Activated CD4-positive, alpha-beta memory T cell treated with anti-CD3 and anti-CD28 coated beads, Interleukin-2, amount 10 ng/mL, durations not matched to agents 7 days and 5 days (primary cell): ENCODE data around the gene TWNK. TPM values are rescaled to one million over a fixed set of nuclear protein-coding genes. Genes with fewer than 3 reads are reported as not detected.
A peak's percentile ranks its signal among the peaks of the same experiment; 100 is the strongest.

Experiments used
- CTCF ChIA-PET: fragments of 350-600 bp; sonication (Branson Sonifier 250); formaldehyde crosslinking; loops from one replicate; lab custom pipeline; 2021; ENCODE audit warnings: antibody characterized with exemption, inconsistent platforms; lab: Charles Lee
- POLR2A ChIA-PET: fragments of 350-600 bp; sonication (Branson Sonifier 250); formaldehyde crosslinking; loops from one replicate; lab custom pipeline; 2021; ENCODE audit warnings: antibody characterized with exemption; lab: Charles Lee
- DNase-seq: peaks from one replicate; pipeline ENCODE4 v3.0.0-alpha.2; 2020
- H3K27ac Mint-ChIP-seq: one replicate; pipeline ENCODE4 v1.8.0; 2021; ENCODE audit warnings: mild to moderate bottlenecking, mixed read lengths
- H3K27me3 Mint-ChIP-seq: one replicate; pipeline ENCODE4 v1.8.0; 2021; ENCODE audit warnings: mixed read lengths
- H3K36me3 Mint-ChIP-seq: one replicate; pipeline ENCODE4 v1.8.0; 2021; ENCODE audit warnings: low read depth, mixed read lengths
- H3K4me1 Mint-ChIP-seq: one replicate; pipeline ENCODE4 v1.8.0; 2021; ENCODE audit warnings: mixed read lengths
- H3K4me3 Mint-ChIP-seq: one replicate; pipeline ENCODE4 v1.8.0; 2021; ENCODE audit warnings: mild to moderate bottlenecking, mixed read lengths
- H3K9me3 Mint-ChIP-seq: one replicate; pipeline ENCODE4 v1.8.0; 2021; ENCODE audit warnings: mixed read lengths
- total RNA-seq, 2 experiments: library from RNA; stranded (reverse); gene quantifications; one replicate each; pipeline ENCODE4 v1.2.3, GENCODE V29; 2021

TWNK gene
- total RNA-seq, 2 experiments from 2014 or later = 6.4 to 7.1 TPM

- peaks cover 35% of the 10 kb centered on the region for H3K36me3 Mint-ChIP-seq
- DNase-seq = no peak
- no peak overlapping the region for H3K4me3 Mint-ChIP-seq
- H3K27me3 Mint-ChIP-seq = peaks cover 10% of the 10 kb centered on the region
- POLR2A ChIA-PET = interaction anchor here (1.1 to 6.0 kb wide), 4 partner anchors 10 to 26 kb away, joined by 3 to 44 read pairs (median 20); partner anchors contain the start of genes KAZALD1, PDZD7 and SFXN3
- CTCF ChIA-PET = interaction anchor here (0.6 to 22.6 kb wide), 15 partner anchors 9 to 762 kb away, joined by 3 to 515 read pairs (median 5); partner anchors contain the start of genes KAZALD1, PDZD7 and SFXN3
- H3K4me1 Mint-ChIP-seq = peaks cover 27% of the 10 kb centered on the region
- no peaks in the 10 kb centered on the region for H3K9me3 Mint-ChIP-seq
- H3K27ac Mint-ChIP-seq = no peak overlapping the region
These were observed 53.5 kb downstream of the TWNK start for GRCh38 chr10:101040851-101041250.

DNA sequence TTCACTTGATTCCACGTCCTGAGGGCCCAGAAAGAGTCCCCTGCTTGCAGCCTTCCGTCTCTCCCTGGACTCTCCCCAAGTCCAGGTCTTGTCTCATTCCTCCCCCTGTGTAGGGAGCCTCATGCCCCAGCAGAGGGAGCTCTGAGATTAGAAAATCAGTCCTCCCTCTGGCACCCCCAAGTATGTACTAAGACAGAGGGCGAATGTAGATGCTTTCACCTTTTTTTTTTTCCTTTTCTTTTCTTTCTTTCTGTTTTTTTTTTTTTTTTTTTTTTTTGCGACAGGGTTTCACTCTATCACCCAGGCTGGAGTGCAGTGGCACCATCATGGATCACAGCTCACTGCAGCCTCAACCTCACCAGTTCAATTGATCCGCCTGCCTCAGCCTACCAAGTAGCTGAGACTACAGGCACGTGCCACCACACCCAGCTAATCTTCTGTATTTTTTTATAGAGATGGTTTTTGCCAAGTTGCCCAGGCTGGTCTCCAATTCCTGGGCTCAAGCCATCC lies 54.0 kb downstream of the TWNK start:
- Mint-ChIP-seq H3K4me3 (no peak overlapping the region), H3K27ac (no peak overlapping the region), H3K9me3 (no peaks in the 10 kb centered on the region), H3K27me3 (peaks cover 12% of the 10 kb centered on the region), H3K36me3 (peaks cover 30% of the 10 kb centered on the region), H3K4me1 (peaks cover 27% of the 10 kb centered on the region)
- POLR2A ChIA-PET = interaction anchor here (1.1 to 6.0 kb wide), 5 partner anchors 9 to 25 kb away, joined by 3 to 44 read pairs (median 5); partner anchors contain the start of genes KAZALD1, PDZD7 and SFXN3
- CTCF ChIA-PET = interaction anchor here (0.6 to 22.6 kb wide), 16 partner anchors 9 to 762 kb away, joined by 3 to 515 read pairs (median 5); partner anchors contain the start of genes KAZALD1, PDZD7 and SFXN3
- peak; percentile 75 for DNase-seq

- H3K36me3 Mint-ChIP-seq = peaks cover 22% of the 10 kb centered on the region
- peaks cover 27% of the 10 kb centered on the region for H3K4me1 Mint-ChIP-seq
- H3K27me3 Mint-ChIP-seq = peaks cover 20% of the 10 kb centered on the region
- peak overlapping the region; percentile 96 for H3K4me3 Mint-ChIP-seq
- no peak for DNase-seq
- no peak overlapping the region for H3K27ac Mint-ChIP-seq
- H3K9me3 Mint-ChIP-seq = no peaks in the 10 kb centered on the region
- ChIA-PET POLR2A (interaction anchor here (0.5 to 6.0 kb wide), 9 partner anchors 8 to 106 kb away, joined by 3 to 44 read pairs (median 6); partner anchors contain the start of genes KAZALD1, PDZD7 and SFXN3), CTCF (interaction anchor here (0.7 to 22.6 kb wide), 13 partner anchors 10 to 100 kb away, joined by 3 to 515 read pairs (median 5); partner anchors contain the start of genes KAZALD1, PDZD7 and SFXN3)
These were observed 54.8 kb downstream of the TWNK start for GRCh38 chr10:101042118-101042517.

GRCh38 chr10:101042667-101043362 lies 55.5 kb downstream of the TWNK start:
- Mint-ChIP-seq H3K36me3 (peaks cover 15% of the 10 kb centered on the region), H3K4me3 (peak overlapping the region; percentile 96), H3K9me3 (no peaks in the 10 kb centered on the region), H3K27me3 (peaks cover 27% of the 10 kb centered on the region), H3K4me1 (peaks cover 27% of the 10 kb centered on the region), H3K27ac (peak overlapping the region; percentile 80)
- ChIA-PET CTCF (interaction anchor here (0.7 to 22.6 kb wide), 10 partner anchors 11 to 99 kb away, joined by 3 to 515 read pairs (median 8); partner anchors contain the start of genes KAZALD1, PDZD7 and SFXN3), POLR2A (interaction anchor here (0.5 to 6.0 kb wide), 10 partner anchors 7 to 106 kb away, joined by 3 to 44 read pairs (median 6); partner anchors contain the start of genes KAZALD1, PDZD7 and SFXN3)
- DNase-seq = peak; percentile 93

DNA sequence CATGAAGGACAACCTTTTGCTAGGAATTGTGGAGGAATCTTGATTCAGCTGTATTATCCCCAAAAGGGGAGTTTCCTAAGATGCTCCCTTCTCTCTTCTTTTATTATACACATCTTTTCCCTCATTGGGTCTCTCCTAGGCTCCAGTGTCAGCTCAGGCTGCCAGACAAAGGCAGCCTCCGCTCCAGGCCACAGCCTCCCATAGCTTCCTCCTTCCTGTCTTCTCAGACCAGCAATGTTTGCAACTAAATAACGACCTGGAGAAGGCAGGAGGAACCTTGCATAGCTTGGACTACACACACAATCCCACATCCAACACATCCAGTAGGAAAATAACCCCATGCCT lies 56.0 kb downstream of the TWNK start:
- Mint-ChIP-seq H3K4me1 (peaks cover 28% of the 10 kb centered on the region), H3K36me3 (peaks cover 10% of the 10 kb centered on the region), H3K27me3 (peaks cover 32% of the 10 kb centered on the region), H3K9me3 (no peaks in the 10 kb centered on the region), H3K4me3 (peak overlapping the region; percentile 96), H3K27ac (no peak overlapping the region)
- CTCF ChIA-PET = interaction anchor here (0.8 to 22.6 kb wide), 10 partner anchors 11 to 171 kb away, joined by 3 to 515 read pairs (median 8); partner anchors contain the start of genes KAZALD1, PDZD7 and SFXN3
- POLR2A ChIA-PET = interaction anchor here (0.7 to 6.0 kb wide), 8 partner anchors 8 to 89 kb away, joined by 3 to 44 read pairs (median 6); partner anchors contain the start of genes KAZALD1, PDZD7 and SFXN3
- DNase-seq = no peak

Other genes with a start within 250 kb of the TWNK start
- gene PAX2, start 242.0 kb upstream of the TWNK start, total RNA-seq = not detected
- gene SLF2, start 74.6 kb upstream of the TWNK start, total RNA-seq = 10 to 100 TPM; 34.9 to 37.2 TPM
- gene SEMA4G, start 18.0 kb upstream of the TWNK start, total RNA-seq = under 1 TPM; 0.68 to 0.98 TPM
- gene MRPL43, start within 50 bp of the TWNK start, total RNA-seq = 10 to 100 TPM; 47.8 to 49.3 TPM
- gene LZTS2, start 12.3 kb downstream of the TWNK start, total RNA-seq = 10 to 100 TPM; 17.3 to 18.5 TPM
- gene PDZD7, start 43.6 kb downstream of the TWNK start, total RNA-seq = 1 to 10 TPM; 1.1 to 1.9 TPM
- 10 to 100 TPM; 91.4 to 95.0 TPM for gene SFXN3, start 43.7 kb downstream of the TWNK start, total RNA-seq
- gene KAZALD1, start 74.4 kb downstream of the TWNK start, total RNA-seq = under 1 TPM; 0.35 to 0.53 TPM
- gene TLX1, start 143.8 kb downstream of the TWNK start, total RNA-seq = not detected
- gene LBX1, start 241.9 kb downstream of the TWNK start, total RNA-seq = not detected